GM23338 (cell line): ENCODE measurements around the gene LRP1B. TPM values are rescaled to one million over a fixed set of nuclear protein-coding genes. Genes with fewer than 3 reads are reported as not detected.

ENCODE experiments used
- ATAC-seq: fragments of 200-7000 bp; cut with Tn5 transposase; 3 replicates; pipeline ENCODE4 v1.9.1; 2020
- DNase-seq: peaks from one replicate; pipeline ENCODE4 v3.0.0-alpha.2; 2015; ENCODE audit warnings: low spot score
- H2AFZ ChIP-seq: fragments of 200-600 bp; sonication (generic); 2 replicates; pipeline ENCODE4 v1.8.0; 2016; ENCODE audit warnings: antibody characterized with exemption, mild to moderate bottlenecking, moderate library complexity
- H3F3A ChIP-seq: fragments of 200-600 bp; sonication (generic); replicated peaks from 2 replicates; pipeline ENCODE4 v1.8.0; 2017; ENCODE audit warnings: antibody characterized with exemption, mixed run types, low read depth
- H3K27ac ChIP-seq: fragments of 200-600 bp; sonication (generic); 2 replicates; pipeline ENCODE4 v1.6.1; 2016; ENCODE audit warnings: low read depth
- H3K27me3 ChIP-seq: fragments of 200-600 bp; sonication (generic); 2 replicates; pipeline ENCODE4 v1.8.0; 2016; ENCODE audit warnings: mild to moderate bottlenecking, mixed run types, moderate library complexity; ENCODE audit not compliant: insufficient read depth
- H3K36me3 ChIP-seq: fragments of 200-600 bp; sonication (generic); 2 replicates; pipeline ENCODE4 v1.8.0; 2016; ENCODE audit warnings: mild to moderate bottlenecking; ENCODE audit not compliant: insufficient read depth
- H3K4me1 ChIP-seq: fragments of 200-600 bp; sonication (generic); 2 replicates; pipeline ENCODE4 v1.8.0; 2016; ENCODE audit warnings: mild to moderate bottlenecking, moderate library complexity; ENCODE audit not compliant: insufficient read depth
- H3K4me2 ChIP-seq: fragments of 200-600 bp; sonication (generic); 2 replicates; pipeline ENCODE4 v1.7.1; 2017; ENCODE audit warnings: mixed run types
- H3K4me3 ChIP-seq: fragments of 200-600 bp; sonication (generic); 2 replicates; pipeline ENCODE4 v1.6.1; 2016; ENCODE audit warnings: mixed run types
- H3K79me2 ChIP-seq: fragments of 200-600 bp; sonication (generic); replicated peaks from 2 replicates; pipeline ENCODE4 v1.8.0; 2017; ENCODE audit warnings: mild to moderate bottlenecking; ENCODE audit not compliant: insufficient read depth
- H3K9me2 ChIP-seq: fragments of 200-600 bp; sonication (generic); 2 replicates; pipeline ENCODE4 v1.8.0; 2017; ENCODE audit not compliant: insufficient read depth
- H4K20me1 ChIP-seq: fragments of 200-600 bp; sonication (generic); replicated peaks from 2 replicates; pipeline ENCODE4 v1.8.0; 2017; ENCODE audit warnings: mild to moderate bottlenecking; ENCODE audit not compliant: insufficient read depth
- H3K27ac Mint-ChIP-seq: 2 replicates; pipeline ENCODE4 v1.8.0; 2020; ENCODE audit warnings: inconsistent platforms, mild to moderate bottlenecking, moderate library complexity, mixed read lengths
- H3K27me3 Mint-ChIP-seq: 3 replicates; pipeline ENCODE4 v1.8.0; 2022; ENCODE audit warnings: low read depth, mild to moderate bottlenecking, moderate library complexity, mixed read lengths, inconsistent platforms; ENCODE audit not compliant: insufficient read depth, poor library complexity
- H3K36me3 Mint-ChIP-seq: 3 replicates; pipeline ENCODE4 v1.8.0; 2021; ENCODE audit warnings: low read depth, mild to moderate bottlenecking, inconsistent platforms, moderate library complexity, mixed read lengths
- H3K4me1 Mint-ChIP-seq: 3 replicates; pipeline ENCODE4 v1.8.0; 2020; ENCODE audit warnings: mild to moderate bottlenecking, inconsistent platforms, mixed read lengths
- H3K4me3 Mint-ChIP-seq: 3 replicates; pipeline ENCODE4 v1.8.0; 2021; ENCODE audit warnings: moderate library complexity, mild to moderate bottlenecking, inconsistent platforms, mixed read lengths
- H3K9me3 Mint-ChIP-seq: 3 replicates; pipeline ENCODE4 v1.8.0; 2020; ENCODE audit warnings: moderate library complexity, mild to moderate bottlenecking, inconsistent platforms, mixed read lengths
- NANOG ChIP-seq: IDR thresholded peaks from 2 replicates; pipeline ENCODE4 v1.6.1; 2016; ENCODE audit warnings: antibody characterized with exemption, borderline replicate concordance
- ZNF114 ChIP-seq: fragments of 250-450 bp; sonication (Bioruptor Pico); IDR thresholded peaks from 2 replicates; pipeline ENCODE4 v1.5.0; 2020; ENCODE audit warnings: mild to moderate bottlenecking, moderate library complexity
- polyA plus RNA-seq: library from polyadenylated mRNA; unstranded; fragments of >200 nt; fragmentation: Nextera tagmentation; extraction: Ambion mirVana; gene quantifications from 2 replicates; pipeline ENCODE4 v1.2.1, GENCODE V29; 2016
- total RNA-seq: library from RNA; depleted of rRNA; stranded (reverse); fragments of >200 nt; shearing (Covaris generic); gene quantifications from 2 replicates; pipeline ENCODE4 v1.2.3, GENCODE V29; 2014
- TF ChIP-seq, protein P1 (sequence below): fragments of 250-450 bp; sonication (Bioruptor Pico); IDR thresholded peaks from 2 replicates; pipeline ENCODE4 v1.5.0; 2020; ENCODE audit warnings: mild to moderate bottlenecking, moderate library complexity
- TF ChIP-seq, protein P2 (sequence below): IDR thresholded peaks from one replicate; pipeline ENCODE4 v1.6.1; 2018; ENCODE audit warnings: antibody characterized with exemption; ENCODE audit not compliant: unreplicated experiment

The LRP1B gene
- total and polyA plus RNA-seq, 2 experiments from 2014 or later, result 0.15 to 0.97 TPM

DNA sequence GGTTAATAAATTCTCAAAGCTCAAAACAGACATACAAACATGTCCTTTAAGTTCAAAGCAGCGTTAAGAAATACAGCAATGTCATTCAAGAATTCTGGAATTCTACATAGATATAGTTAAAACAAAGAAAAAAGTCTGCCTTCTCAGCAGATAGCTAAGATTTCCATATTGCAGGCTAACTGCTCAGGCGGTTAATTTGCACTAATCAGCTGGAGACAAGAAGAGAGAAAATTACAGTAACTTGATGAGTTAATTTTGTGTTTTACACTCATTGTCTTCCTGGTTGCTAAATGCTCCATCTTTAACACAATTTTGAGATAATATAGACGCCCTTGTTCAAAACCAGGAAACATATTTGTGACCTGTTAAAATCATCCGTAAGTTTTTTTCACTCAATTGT, 1012.0 kb downstream of the LRP1B start (continued):
- TF ChIP-seq, protein P1, sequence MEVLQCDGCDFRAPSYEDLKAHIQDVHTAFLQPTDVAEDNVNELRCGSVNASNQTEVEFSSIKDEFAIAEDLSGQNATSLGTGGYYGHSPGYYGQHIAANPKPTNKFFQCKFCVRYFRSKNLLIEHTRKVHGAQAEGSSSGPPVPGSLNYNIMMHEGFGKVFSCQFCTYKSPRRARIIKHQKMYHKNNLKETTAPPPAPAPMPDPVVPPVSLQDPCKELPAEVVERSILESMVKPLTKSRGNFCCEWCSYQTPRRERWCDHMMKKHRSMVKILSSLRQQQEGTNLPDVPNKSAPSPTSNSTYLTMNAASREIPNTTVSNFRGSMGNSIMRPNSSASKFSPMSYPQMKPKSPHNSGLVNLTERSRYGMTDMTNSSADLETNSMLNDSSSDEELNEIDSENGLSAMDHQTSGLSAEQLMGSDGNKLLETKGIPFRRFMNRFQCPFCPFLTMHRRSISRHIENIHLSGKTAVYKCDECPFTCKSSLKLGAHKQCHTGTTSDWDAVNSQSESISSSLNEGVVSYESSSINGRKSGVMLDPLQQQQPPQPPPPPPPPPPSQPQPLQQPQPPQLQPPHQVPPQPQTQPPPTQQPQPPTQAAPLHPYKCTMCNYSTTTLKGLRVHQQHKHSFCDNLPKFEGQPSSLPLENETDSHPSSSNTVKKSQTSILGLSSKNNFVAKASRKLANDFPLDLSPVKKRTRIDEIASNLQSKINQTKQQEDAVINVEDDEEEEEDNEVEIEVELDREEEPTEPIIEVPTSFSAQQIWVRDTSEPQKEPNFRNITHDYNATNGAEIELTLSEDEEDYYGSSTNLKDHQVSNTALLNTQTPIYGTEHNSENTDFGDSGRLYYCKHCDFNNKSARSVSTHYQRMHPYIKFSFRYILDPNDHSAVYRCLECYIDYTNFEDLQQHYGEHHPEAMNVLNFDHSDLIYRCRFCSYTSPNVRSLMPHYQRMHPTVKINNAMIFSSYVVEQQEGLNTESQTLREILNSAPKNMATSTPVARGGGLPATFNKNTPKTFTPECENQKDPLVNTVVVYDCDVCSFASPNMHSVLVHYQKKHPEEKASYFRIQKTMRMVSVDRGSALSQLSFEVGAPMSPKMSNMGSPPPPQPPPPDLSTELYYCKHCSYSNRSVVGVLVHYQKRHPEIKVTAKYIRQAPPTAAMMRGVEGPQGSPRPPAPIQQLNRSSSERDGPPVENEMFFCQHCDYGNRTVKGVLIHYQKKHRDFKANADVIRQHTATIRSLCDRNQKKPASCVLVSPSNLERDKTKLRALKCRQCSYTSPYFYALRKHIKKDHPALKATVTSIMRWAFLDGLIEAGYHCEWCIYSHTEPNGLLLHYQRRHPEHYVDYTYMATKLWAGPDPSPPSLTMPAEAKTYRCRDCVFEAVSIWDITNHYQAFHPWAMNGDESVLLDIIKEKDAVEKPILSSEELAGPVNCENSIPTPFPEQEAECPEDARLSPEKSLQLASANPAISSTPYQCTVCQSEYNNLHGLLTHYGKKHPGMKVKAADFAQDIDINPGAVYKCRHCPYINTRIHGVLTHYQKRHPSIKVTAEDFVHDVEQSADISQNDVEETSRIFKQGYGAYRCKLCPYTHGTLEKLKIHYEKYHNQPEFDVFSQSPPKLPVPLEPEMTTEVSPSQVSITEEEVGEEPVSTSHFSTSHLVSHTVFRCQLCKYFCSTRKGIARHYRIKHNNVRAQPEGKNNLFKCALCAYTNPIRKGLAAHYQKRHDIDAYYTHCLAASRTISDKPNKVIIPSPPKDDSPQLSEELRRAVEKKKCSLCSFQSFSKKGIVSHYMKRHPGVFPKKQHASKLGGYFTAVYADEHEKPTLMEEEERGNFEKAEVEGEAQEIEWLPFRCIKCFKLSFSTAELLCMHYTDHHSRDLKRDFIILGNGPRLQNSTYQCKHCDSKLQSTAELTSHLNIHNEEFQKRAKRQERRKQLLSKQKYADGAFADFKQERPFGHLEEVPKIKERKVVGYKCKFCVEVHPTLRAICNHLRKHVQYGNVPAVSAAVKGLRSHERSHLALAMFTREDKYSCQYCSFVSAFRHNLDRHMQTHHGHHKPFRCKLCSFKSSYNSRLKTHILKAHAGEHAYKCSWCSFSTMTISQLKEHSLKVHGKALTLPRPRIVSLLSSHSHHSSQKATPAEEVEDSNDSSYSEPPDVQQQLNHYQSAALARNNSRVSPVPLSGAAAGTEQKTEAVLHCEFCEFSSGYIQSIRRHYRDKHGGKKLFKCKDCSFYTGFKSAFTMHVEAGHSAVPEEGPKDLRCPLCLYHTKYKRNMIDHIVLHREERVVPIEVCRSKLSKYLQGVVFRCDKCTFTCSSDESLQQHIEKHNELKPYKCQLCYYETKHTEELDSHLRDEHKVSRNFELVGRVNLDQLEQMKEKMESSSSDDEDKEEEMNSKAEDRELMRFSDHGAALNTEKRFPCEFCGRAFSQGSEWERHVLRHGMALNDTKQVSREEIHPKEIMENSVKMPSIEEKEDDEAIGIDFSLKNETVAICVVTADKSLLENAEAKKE (CRISPR knock-in tag), result no peak

DNA sequence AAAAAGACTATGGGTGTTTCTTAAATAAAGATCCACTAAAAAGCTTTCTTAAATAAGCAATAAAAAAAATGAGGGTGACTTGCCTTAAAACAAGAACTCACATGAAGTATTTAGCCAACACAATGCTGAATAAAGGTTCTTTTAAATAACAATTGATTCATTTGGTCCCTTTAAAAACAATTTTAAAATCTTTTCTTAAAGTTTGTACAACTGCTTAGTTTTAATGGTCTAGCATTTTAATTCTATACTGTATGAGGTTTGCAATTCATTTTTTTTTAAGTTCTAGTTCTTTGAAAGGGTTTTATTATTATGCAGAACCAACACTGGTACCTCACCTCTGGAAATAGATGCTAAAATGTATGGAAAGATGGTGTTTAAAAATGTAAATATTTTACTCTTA, 1017.5 kb downstream of the LRP1B start:
- no peaks in the 10 kb centered on the region for H3K79me2 ChIP-seq
- TF ChIP-seq ZNF114 (CRISPR knock-in tag) (no peak), NANOG (peak; percentile 5; the same call in 1 of the 2 replicates)
- TF ChIP-seq, protein P2, sequence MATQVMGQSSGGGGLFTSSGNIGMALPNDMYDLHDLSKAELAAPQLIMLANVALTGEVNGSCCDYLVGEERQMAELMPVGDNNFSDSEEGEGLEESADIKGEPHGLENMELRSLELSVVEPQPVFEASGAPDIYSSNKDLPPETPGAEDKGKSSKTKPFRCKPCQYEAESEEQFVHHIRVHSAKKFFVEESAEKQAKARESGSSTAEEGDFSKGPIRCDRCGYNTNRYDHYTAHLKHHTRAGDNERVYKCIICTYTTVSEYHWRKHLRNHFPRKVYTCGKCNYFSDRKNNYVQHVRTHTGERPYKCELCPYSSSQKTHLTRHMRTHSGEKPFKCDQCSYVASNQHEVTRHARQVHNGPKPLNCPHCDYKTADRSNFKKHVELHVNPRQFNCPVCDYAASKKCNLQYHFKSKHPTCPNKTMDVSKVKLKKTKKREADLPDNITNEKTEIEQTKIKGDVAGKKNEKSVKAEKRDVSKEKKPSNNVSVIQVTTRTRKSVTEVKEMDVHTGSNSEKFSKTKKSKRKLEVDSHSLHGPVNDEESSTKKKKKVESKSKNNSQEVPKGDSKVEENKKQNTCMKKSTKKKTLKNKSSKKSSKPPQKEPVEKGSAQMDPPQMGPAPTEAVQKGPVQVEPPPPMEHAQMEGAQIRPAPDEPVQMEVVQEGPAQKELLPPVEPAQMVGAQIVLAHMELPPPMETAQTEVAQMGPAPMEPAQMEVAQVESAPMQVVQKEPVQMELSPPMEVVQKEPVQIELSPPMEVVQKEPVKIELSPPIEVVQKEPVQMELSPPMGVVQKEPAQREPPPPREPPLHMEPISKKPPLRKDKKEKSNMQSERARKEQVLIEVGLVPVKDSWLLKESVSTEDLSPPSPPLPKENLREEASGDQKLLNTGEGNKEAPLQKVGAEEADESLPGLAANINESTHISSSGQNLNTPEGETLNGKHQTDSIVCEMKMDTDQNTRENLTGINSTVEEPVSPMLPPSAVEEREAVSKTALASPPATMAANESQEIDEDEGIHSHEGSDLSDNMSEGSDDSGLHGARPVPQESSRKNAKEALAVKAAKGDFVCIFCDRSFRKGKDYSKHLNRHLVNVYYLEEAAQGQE, result no peak
- 0 out of 2 replicates have a peak overlapping the region, but pooled peaks have one; percentile 1 for H3K27ac ChIP-seq
- H3K9me2 ChIP-seq, result no peaks in the 10 kb centered on the region; the same call in 1 of the 2 replicates
- DNase-seq, result no peak
- H4K20me1 ChIP-seq, result no peaks in the 10 kb centered on the region
- Mint-ChIP-seq H3K27me3 (peaks cover 6% of the 10 kb centered on the region), H3K4me3 (no peak overlapping the region), H3K4me1 (peaks cover 22% of the 10 kb centered on the region), H3K9me3 (peaks cover 11% of the 10 kb centered on the region; the same call in 2 of the 3 replicates), H3K36me3 (peaks cover 20% of the 10 kb centered on the region), H3K27ac (no peak overlapping the region)
- H3K4me2 ChIP-seq, result peak overlapping the region; percentile 15
- no peaks in the 10 kb centered on the region for H3K36me3 ChIP-seq
- no peak for ATAC-seq
- H3K4me3 ChIP-seq, result no peak overlapping the region
- no peaks in the 10 kb centered on the region for H3F3A ChIP-seq
- no peaks in the 10 kb centered on the region for H3K27me3 ChIP-seq
- no peak overlapping the region for H2AFZ ChIP-seq
- peaks cover 46% of the 10 kb centered on the region for H3K4me1 ChIP-seq
